ENCODE results near the gene PSMA8. TPM values are rescaled to one million over a fixed set of nuclear protein-coding genes. Genes with fewer than 3 reads are reported as not detected.

Gene PSMA8
- total and polyA plus RNA-seq, 2 of the 8 experiments (the other 6 are each of a cell fraction or from before 2014, with no cell fraction given), result not detected

DNA sequence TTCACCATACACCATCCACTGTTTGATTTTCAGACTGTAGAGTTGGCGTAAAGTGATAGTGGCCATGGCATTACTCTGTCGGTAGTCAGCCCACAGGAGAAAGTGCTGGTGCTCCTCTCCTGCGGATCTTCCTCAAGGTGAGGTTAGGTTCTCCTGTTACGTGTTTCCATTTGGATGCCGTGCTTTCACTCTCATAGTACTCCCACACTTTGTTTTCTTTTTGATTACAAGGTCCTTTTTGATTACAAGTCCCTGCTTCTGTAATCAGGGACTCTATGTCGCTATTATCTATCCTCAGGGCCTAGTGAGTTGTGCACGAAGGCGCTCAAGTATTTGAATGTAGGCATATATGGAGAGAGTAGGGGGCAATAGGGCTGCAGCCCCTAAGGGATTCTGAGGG, 96.8 kb downstream of the PSMA8 start:
- Histone ChIP-seq H3K4me1 (replicated peaks in 1 of 4; ENCODE audit: control insufficient read depth in 3 of 4, insufficient read depth in 4 of 4, low read length in 3 of 4) (peaks cover 0 to 24% (median 16%) of the 10 kb centered on the region in 4 experiments; a peak in 5 of 7 replicates), H2BK20ac (ENCODE audit: low read length) (no peak overlapping the region), H3K36me3 (ENCODE audit: control insufficient read depth in 2 of 4, insufficient read depth in 4 of 4, low read length in 3 of 4) (no peaks in the 10 kb centered on the region), H3K27me3 (replicated peaks in 1 of 4; ENCODE audit: control insufficient read depth in 3 of 4, extremely low read depth in 1 of 4, insufficient read depth in 3 of 4, low read length in 3 of 4) (no peaks in the 10 kb centered on the region), H3K4ac (replicated peaks; ENCODE audit: insufficient read length, low read depth, low read length) (no peak overlapping the region), H3K56ac (replicated peaks; ENCODE audit: insufficient read length, low read depth, low read length) (no peak overlapping the region), H2AK5ac (ENCODE audit: low read depth, low read length) (peak overlapping the region; percentile 69; the same call in 1 of the 2 replicates), H3K23me2 (ENCODE audit: low read depth, low read length) (peaks cover 2% of the 10 kb centered on the region; the same call in 1 of the 2 replicates), H2BK120ac (replicated peaks; ENCODE audit: low read depth, low read length) (no peak overlapping the region), H4K20me1 (replicated peaks in 1 of 2; ENCODE audit: control insufficient read depth in 1 of 2, insufficient read depth in 2 of 2, low read length in 2 of 2) (no peaks in the 10 kb centered on the region), H2BK12ac (ENCODE audit: low read depth, low read length) (no peak overlapping the region; the same call in 1 of the 2 replicates), H4K91ac (replicated peaks; ENCODE audit: insufficient read length, low read length) (no peak overlapping the region), H4K5ac (ENCODE audit: insufficient read length, low read depth, low read length) (no peak overlapping the region), H3K4me3 (ENCODE audit: extremely low read depth in 1 of 4, insufficient read depth in 2 of 4, low read depth in 3 of 4, low read length in 4 of 4) (no peak overlapping the region), H3K23ac (ENCODE audit: insufficient read length) (no peak overlapping the region), H3K79me2 (ENCODE audit: control insufficient read depth in 1 of 2, insufficient read depth in 2 of 2, low read length in 2 of 2) (peaks cover 11 to 77% of the 10 kb centered on the region in 2 experiments; a peak in 3 of 4 replicates), H3K27ac (ENCODE audit: low read depth, low read length) (no peak overlapping the region), H3K18ac (ENCODE audit: extremely low read depth, low read length) (no peak overlapping the region; the same call in 1 of the 2 replicates), H2BK15ac (ENCODE audit: low read length) (no peak overlapping the region), H3K9me3 (ENCODE audit: insufficient read depth in 2 of 2, low read depth in 1 of 2, low read length in 1 of 2) (0 out of 4 replicates have a peak, but pooled peaks cover 4 to 5% of the 10 kb centered on the region in 2 experiments), H3K14ac (ENCODE audit: insufficient read length) (no peak overlapping the region), H2AFZ (ENCODE audit: low read length) (no peak overlapping the region), H3K9ac (replicated peaks in 1 of 4; ENCODE audit: extremely low read depth in 1 of 4, low read depth in 3 of 4, low read length in 3 of 4) (no peak overlapping the region), H3K79me1 (ENCODE audit: low read depth, low read length) (no peaks in the 10 kb centered on the region; the same call in 1 of the 2 replicates), H3K4me2 (ENCODE audit: insufficient read depth in 1 of 2, low read depth in 2 of 2, low read length in 2 of 2) (0 out of 4 replicates have a peak overlapping the region, but pooled peaks of 1 of the 2 experiments have one; percentile 14), H4K8ac (ENCODE audit: extremely low read depth, insufficient read depth, low read length) (no peak overlapping the region), H2BK5ac (ENCODE audit: low read depth, low read length) (no peak overlapping the region)
- FAIRE-seq (no peak), DNase-seq (ENCODE audit: low read depth in 1 of 2, low spot score in 2 of 2) (no peak)
- CTCF ChIA-PET (ENCODE audit: partially characterized antibody), result no interaction called here
- WGBS, 2 experiments (ENCODE audit: extremely low coverage in 1 of 2, insufficient coverage in 1 of 2, insufficient read length in 1 of 2, insufficient replicate concordance in 2 of 2, low coverage in 1 of 2, low lambda C conversion rate in 2 of 2, missing lambda C conversion rate in 1 of 2), result 87% methylated on average over 8 of the region's 8 CpGs; no CpG with 5 or more reads in 1 of the 2 experiments
- TF ChIP-seq SP4 (IDR thresholded peaks at IDR 0.05; ENCODE audit: low read length) (no peak), PHF8 (conservative IDR thresholded peaks at IDR 0.05; ENCODE audit: low read depth, low read length) (no peak), SIX5 (IDR thresholded peaks at IDR 0.05; ENCODE audit: low read depth, low read length) (no peak), SP2 (IDR thresholded peaks at IDR 0.05; ENCODE audit: low read length) (no peak), SAP30 (IDR thresholded peaks at IDR 0.05; ENCODE audit: insufficient read depth, insufficient replicate concordance, low read length) (no peak), CHD1 (IDR thresholded peaks at IDR 0.05; ENCODE audit: low read depth, low read length) (no peak)
- POLR2A ChIA-PET (ENCODE audit: partially characterized antibody), result no interaction called here

All from H1 (cell line).